Chondrocyte (in vitro differentiated cells): ENCODE results near the gene SLC2A13. TPM values are rescaled to one million over a fixed set of nuclear protein-coding genes. Genes with fewer than 3 reads are reported as not detected.

Experiments used
- DNase-seq: peaks from one replicate; pipeline ENCODE4 v3.0.0; 2021; ENCODE audit warnings: mixed read lengths, low spot score
- H3K27ac Mint-ChIP-seq: one replicate; pipeline ENCODE4 v1.8.0; 2021; ENCODE audit warnings: mild to moderate bottlenecking, moderate library complexity, mixed read lengths; ENCODE audit not compliant: unreplicated experiment
- H3K27me3 Mint-ChIP-seq: 2 replicates; pipeline ENCODE4 v1.8.0; 2021; ENCODE audit warnings: low read depth, mixed read lengths
- H3K36me3 Mint-ChIP-seq: 2 replicates; pipeline ENCODE4 v1.8.0; 2021; ENCODE audit warnings: low read depth, mixed read lengths
- H3K4me1 Mint-ChIP-seq: 2 replicates; pipeline ENCODE4 v1.8.0; 2021; ENCODE audit warnings: low read depth, mild to moderate bottlenecking, mixed read lengths
- H3K4me3 Mint-ChIP-seq: one replicate; pipeline ENCODE4 v1.8.0; 2021; ENCODE audit warnings: mild to moderate bottlenecking, moderate library complexity, mixed read lengths; ENCODE audit not compliant: unreplicated experiment
- H3K9me3 Mint-ChIP-seq: 2 replicates; pipeline ENCODE4 v1.8.0; 2021; ENCODE audit warnings: low read depth, mixed read lengths
- total RNA-seq: library from RNA; stranded (reverse); gene quantifications from 3 replicates; pipeline ENCODE4 v1.2.1, GENCODE V29; 2021
- TF ChIP-seq, protein P1 (sequence below): fragments of 200-600 bp; sonication (generic); IDR thresholded peaks from 2 replicates; pipeline ENCODE4 v1.5.0; 2021; ENCODE audit warnings: antibody characterized with exemption, mild to moderate bottlenecking, moderate library complexity

The SLC2A13 gene
- total RNA-seq, 1 donor from 2014 or later: 14.4 TPM

GRCh38 chr12:39803151-39803550 is 302.7 kb downstream of the SLC2A13 start:
- H3K27me3 Mint-ChIP-seq: no peaks in the 10 kb centered on the region
- no peak overlapping the region for H3K27ac Mint-ChIP-seq
- no peaks in the 10 kb centered on the region for H3K36me3 Mint-ChIP-seq
- no peak overlapping the region for H3K4me3 Mint-ChIP-seq
- no peaks in the 10 kb centered on the region for H3K4me1 Mint-ChIP-seq
- TF ChIP-seq, protein P1, sequence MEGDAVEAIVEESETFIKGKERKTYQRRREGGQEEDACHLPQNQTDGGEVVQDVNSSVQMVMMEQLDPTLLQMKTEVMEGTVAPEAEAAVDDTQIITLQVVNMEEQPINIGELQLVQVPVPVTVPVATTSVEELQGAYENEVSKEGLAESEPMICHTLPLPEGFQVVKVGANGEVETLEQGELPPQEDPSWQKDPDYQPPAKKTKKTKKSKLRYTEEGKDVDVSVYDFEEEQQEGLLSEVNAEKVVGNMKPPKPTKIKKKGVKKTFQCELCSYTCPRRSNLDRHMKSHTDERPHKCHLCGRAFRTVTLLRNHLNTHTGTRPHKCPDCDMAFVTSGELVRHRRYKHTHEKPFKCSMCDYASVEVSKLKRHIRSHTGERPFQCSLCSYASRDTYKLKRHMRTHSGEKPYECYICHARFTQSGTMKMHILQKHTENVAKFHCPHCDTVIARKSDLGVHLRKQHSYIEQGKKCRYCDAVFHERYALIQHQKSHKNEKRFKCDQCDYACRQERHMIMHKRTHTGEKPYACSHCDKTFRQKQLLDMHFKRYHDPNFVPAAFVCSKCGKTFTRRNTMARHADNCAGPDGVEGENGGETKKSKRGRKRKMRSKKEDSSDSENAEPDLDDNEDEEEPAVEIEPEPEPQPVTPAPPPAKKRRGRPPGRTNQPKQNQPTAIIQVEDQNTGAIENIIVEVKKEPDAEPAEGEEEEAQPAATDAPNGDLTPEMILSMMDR: peak; percentile 9
- H3K9me3 Mint-ChIP-seq: no peaks in the 10 kb centered on the region
- no peak for DNase-seq

DNA sequence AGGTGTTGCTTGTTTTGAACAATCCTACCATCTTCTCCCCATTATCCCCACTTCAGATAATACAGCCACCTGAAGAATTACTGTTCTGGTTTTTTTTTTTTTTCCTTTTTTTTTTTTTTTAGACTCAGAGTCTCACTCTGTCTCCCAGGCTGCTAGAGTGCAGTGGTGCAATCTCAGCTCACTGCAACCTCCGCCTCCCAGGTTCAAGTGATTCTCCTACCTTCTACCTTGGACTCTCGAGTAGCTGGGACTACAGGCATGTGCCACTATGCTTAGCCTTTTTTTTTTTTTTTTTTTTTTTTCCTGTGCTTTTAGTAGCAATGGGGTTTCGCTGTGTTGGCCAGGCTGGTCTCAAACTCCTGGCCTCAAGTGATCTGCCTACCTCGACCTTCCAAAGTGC is 306.9 kb downstream of the SLC2A13 start:
- Mint-ChIP-seq H3K4me3 (no peak overlapping the region), H3K36me3 (no peaks in the 10 kb centered on the region), H3K4me1 (no peaks in the 10 kb centered on the region), H3K27me3 (no peaks in the 10 kb centered on the region), H3K27ac (no peak overlapping the region), H3K9me3 (no peaks in the 10 kb centered on the region)
- TF ChIP-seq, protein P1: no peak
- DNase-seq: no peak

- Mint-ChIP-seq H3K27ac (no peak overlapping the region), H3K9me3 (no peaks in the 10 kb centered on the region), H3K4me1 (no peaks in the 10 kb centered on the region), H3K27me3 (no peaks in the 10 kb centered on the region), H3K36me3 (no peaks in the 10 kb centered on the region), H3K4me3 (no peak overlapping the region)
- DNase-seq: no peak
- TF ChIP-seq, protein P1: no peak
Observed at GRCh38 chr12:39798429-39798828, 307.5 kb downstream of the SLC2A13 start.

- no peaks in the 10 kb centered on the region for H3K27me3 Mint-ChIP-seq
- no peaks in the 10 kb centered on the region for H3K36me3 Mint-ChIP-seq
- H3K27ac Mint-ChIP-seq: no peak overlapping the region
- H3K4me3 Mint-ChIP-seq: no peak overlapping the region
- no peak for DNase-seq
- TF ChIP-seq, protein P1: no peak
- H3K4me1 Mint-ChIP-seq: no peaks in the 10 kb centered on the region
- H3K9me3 Mint-ChIP-seq: no peaks in the 10 kb centered on the region
Observed at GRCh38 chr12:39795481-39795880, 310.4 kb downstream of the SLC2A13 start.

- DNase-seq: no peak
- Mint-ChIP-seq H3K27me3 (no peaks in the 10 kb centered on the region), H3K4me1 (no peaks in the 10 kb centered on the region), H3K4me3 (no peak overlapping the region), H3K9me3 (no peaks in the 10 kb centered on the region), H3K36me3 (no peaks in the 10 kb centered on the region), H3K27ac (no peak overlapping the region)
- TF ChIP-seq, protein P1: no peak
Observed at GRCh38 chr12:39792938-39793337, 312.9 kb downstream of the SLC2A13 start.
